PC-3 (cell line): ENCODE data around the gene CRACR2B. TPM values are rescaled to one million over a fixed set of nuclear protein-coding genes. Genes with fewer than 3 reads are reported as not detected.

Experiments used
- ATAC-seq: fragments of 200-7000 bp; cut with Tn5 transposase; 2 replicates; pipeline ENCODE4 v1.9.1; 2020; ENCODE audit warnings: mild to moderate bottlenecking, moderate library complexity
- BruUV-seq: library from RNA; stranded (reverse); fragments of 400-500 nt; replicated peaks from 2 replicates; lab custom pipeline; 2021; lab: Mats Ljungman, UMichigan
- CTCF ChIA-PET: fragments of 300-600 bp; sonication (Branson Sonifier 250); formaldehyde crosslinking; loops from one replicate; lab custom pipeline; 2022; ENCODE audit warnings: antibody characterized with exemption; lab: Charles Lee
- POLR2A ChIA-PET: fragments of 300-600 bp; sonication (Branson Sonifier 250); formaldehyde crosslinking; loops from one replicate; lab custom pipeline; 2022; ENCODE audit warnings: antibody characterized with exemption; ENCODE audit not compliant: unreplicated experiment; lab: Charles Lee
- DNase-seq: peaks from one replicate; pipeline ENCODE4 v3.0.0-alpha.2; 2015
- H2AFZ ChIP-seq: fragments of 300-600 bp; sonication (generic); 2 replicates; pipeline ENCODE4 v1.6.0; 2016; ENCODE audit warnings: antibody characterized with exemption, low read length
- H3F3A ChIP-seq: fragments of 300-600 bp; sonication (generic); one replicate; pipeline ENCODE4 v1.6.0; 2017; ENCODE audit warnings: antibody characterized with exemption, low read length, control low read depth, mild to moderate bottlenecking; ENCODE audit not compliant: unreplicated experiment
- H3K27ac ChIP-seq: fragments of 300-600 bp; sonication (generic); 2 replicates; pipeline ENCODE4 v1.5.1; 2016; ENCODE audit warnings: mild to moderate bottlenecking, low read length
- H3K27me3 ChIP-seq: fragments of 300-600 bp; sonication (generic); 2 replicates; pipeline ENCODE4 v1.6.1; 2016; ENCODE audit warnings: low read length, mixed read lengths
- H3K36me3 ChIP-seq: fragments of 300-600 bp; sonication (generic); 2 replicates; pipeline ENCODE4 v1.6.1; 2016; ENCODE audit warnings: low read depth, mixed run types, low read length, mixed read lengths
- H3K4me1 ChIP-seq: fragments of 300-600 bp; sonication (generic); 2 replicates; pipeline ENCODE4 v1.5.1; 2016; ENCODE audit warnings: low read length; ENCODE audit not compliant: insufficient read depth
- H3K4me2 ChIP-seq: fragments of 300-600 bp; sonication (generic); 2 replicates; pipeline ENCODE4 v1.6.0; 2016; ENCODE audit warnings: low read length
- H3K4me3 ChIP-seq: fragments of 300-600 bp; sonication (generic); 2 replicates; pipeline ENCODE4 v1.5.1; 2016; ENCODE audit warnings: mild to moderate bottlenecking, low read length, mixed read lengths
- H3K79me2 ChIP-seq: fragments of 300-600 bp; sonication (generic); 2 replicates; pipeline ENCODE4 v1.6.1; 2017; ENCODE audit warnings: low read length, mixed read lengths
- H3K9ac ChIP-seq: fragments of 300-600 bp; sonication (generic); 2 replicates; pipeline ENCODE4 v1.6.0; 2016; ENCODE audit warnings: mild to moderate bottlenecking, low read length
- H3K9me2 ChIP-seq: fragments of 300-600 bp; sonication (generic); replicated peaks from 2 replicates; pipeline ENCODE4 v1.6.1; 2016; ENCODE audit warnings: mixed run types, low read length, mixed read lengths
- H3K9me3 ChIP-seq: fragments of 300-600 bp; sonication (generic); 2 replicates; pipeline ENCODE4 v1.6.1; 2016; ENCODE audit warnings: low read length, mixed read lengths
- H4K20me1 ChIP-seq: fragments of 300-600 bp; sonication (generic); 2 replicates; pipeline ENCODE4 v1.6.1; 2016; ENCODE audit warnings: low read length, mixed read lengths
- EZH2 ChIP-seq: fragments of 300-600 bp; sonication (generic); IDR thresholded peaks from one replicate; pipeline ENCODE4 v1.6.1; 2017; ENCODE audit warnings: antibody characterized with exemption, mild to moderate bottlenecking, low read length; ENCODE audit not compliant: unreplicated experiment
- EZH2phosphoT487 ChIP-seq: fragments of 300-600 bp; sonication (generic); IDR thresholded peaks from 2 replicates; pipeline ENCODE4 v1.6.1; 2018; ENCODE audit warnings: mild to moderate bottlenecking, antibody characterized with exemption, low read length, borderline replicate concordance
- intact Hi-C: fragments of 100-400 bp; cut with micrococcal nuclease; formaldehyde crosslinking; loops from 2 replicates; pipeline ENCODE4 v1.9.0; 2023
- total RNA-seq: library from RNA; depleted of rRNA; stranded (reverse); fragments of >200 nt; gene quantifications from 2 replicates; pipeline ENCODE4 v1.2.3, GENCODE V29; 2014
- TF ChIP-seq, protein P1 (sequence below): fragments of 300-600 bp; sonication (generic); conservative IDR thresholded peaks from 2 replicates; pipeline ENCODE4 v1.5.1; 2017; ENCODE audit warnings: antibody characterized with exemption, low read depth, mild to moderate bottlenecking, low read length

CRACR2B gene
- total RNA-seq, 1 experiment from 2014 or later, result 10.6 TPM

- peak; percentile 4; the same call in 1 of the 2 replicates for ATAC-seq
Observed at GRCh38 chr11:796565-797295, 31.0 kb upstream of the CRACR2B start.

GRCh38 chr11:797296-798092, 30.2 kb upstream of the CRACR2B start:
- Histone ChIP-seq H3K9ac (peak overlapping the region; percentile 84), H3K27ac (peak overlapping the region; percentile 48), H3K4me1 (peaks cover 19% of the 10 kb centered on the region), H3K27me3 (no peaks in the 10 kb centered on the region), H3K9me3 (no peaks in the 10 kb centered on the region), H4K20me1 (no peaks in the 10 kb centered on the region), H3K4me3 (peak overlapping the region; percentile 94), H3F3A (peaks cover 4% of the 10 kb centered on the region), H3K79me2 (peaks cover 24% of the 10 kb centered on the region), H3K9me2 (no peaks in the 10 kb centered on the region), H2AFZ (peak overlapping the region; percentile 92), H3K36me3 (no peaks in the 10 kb centered on the region; the same call in 1 of the 2 replicates), H3K4me2 (peak overlapping the region; percentile 98)
- ATAC-seq, result peak; percentile 34
- CTCF ChIA-PET, result interaction anchor here (0.5 to 0.6 kb wide), 2 partner anchors 81 to 355 kb away, joined by 3 to 11 read pairs; no protein-coding TSS in a partner anchor
- intact Hi-C loops, result loop anchor here (2.0 kb wide), 1 partner anchor 23 kb away; no protein-coding TSS in a partner anchor
- DNase-seq, result peak; percentile 55
- TSS peak; percentile 30 for BruUV-seq
- no peak for TF ChIP-seq EZH2
- POLR2A ChIA-PET, result no interaction called here

More at GRCh38 chr11:796565-797295, 31.0 kb upstream of the CRACR2B start:
- Histone ChIP-seq H3K4me3 (peak overlapping the region; percentile 94), H3K9me2 (no peaks in the 10 kb centered on the region), H3K27me3 (no peaks in the 10 kb centered on the region), H3K4me1 (peaks cover 19% of the 10 kb centered on the region), H4K20me1 (no peaks in the 10 kb centered on the region), H3K27ac (peak overlapping the region; percentile 40), H3K9ac (peak overlapping the region; percentile 23), H3F3A (peaks cover 4% of the 10 kb centered on the region), H3K9me3 (no peaks in the 10 kb centered on the region), H3K79me2 (peaks cover 24% of the 10 kb centered on the region), H3K4me2 (peak overlapping the region; percentile 98), H2AFZ (peak overlapping the region; percentile 92; the same call in 1 of the 2 replicates), H3K36me3 (no peaks in the 10 kb centered on the region; the same call in 1 of the 2 replicates)
- no peak for DNase-seq
- intact Hi-C loops, result loop anchor here (2.0 kb wide), 1 partner anchor 24 kb away; no protein-coding TSS in a partner anchor
- TF ChIP-seq, protein P1, sequence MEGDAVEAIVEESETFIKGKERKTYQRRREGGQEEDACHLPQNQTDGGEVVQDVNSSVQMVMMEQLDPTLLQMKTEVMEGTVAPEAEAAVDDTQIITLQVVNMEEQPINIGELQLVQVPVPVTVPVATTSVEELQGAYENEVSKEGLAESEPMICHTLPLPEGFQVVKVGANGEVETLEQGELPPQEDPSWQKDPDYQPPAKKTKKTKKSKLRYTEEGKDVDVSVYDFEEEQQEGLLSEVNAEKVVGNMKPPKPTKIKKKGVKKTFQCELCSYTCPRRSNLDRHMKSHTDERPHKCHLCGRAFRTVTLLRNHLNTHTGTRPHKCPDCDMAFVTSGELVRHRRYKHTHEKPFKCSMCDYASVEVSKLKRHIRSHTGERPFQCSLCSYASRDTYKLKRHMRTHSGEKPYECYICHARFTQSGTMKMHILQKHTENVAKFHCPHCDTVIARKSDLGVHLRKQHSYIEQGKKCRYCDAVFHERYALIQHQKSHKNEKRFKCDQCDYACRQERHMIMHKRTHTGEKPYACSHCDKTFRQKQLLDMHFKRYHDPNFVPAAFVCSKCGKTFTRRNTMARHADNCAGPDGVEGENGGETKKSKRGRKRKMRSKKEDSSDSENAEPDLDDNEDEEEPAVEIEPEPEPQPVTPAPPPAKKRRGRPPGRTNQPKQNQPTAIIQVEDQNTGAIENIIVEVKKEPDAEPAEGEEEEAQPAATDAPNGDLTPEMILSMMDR, result no peak
- ChIA-PET CTCF (interaction anchor here (0.5 to 0.6 kb wide), 3 partner anchors 28 to 356 kb away, joined by 3 to 11 read pairs (median 7); no protein-coding TSS in a partner anchor), POLR2A (interaction anchor here (0.6 kb wide), 1 partner anchor 13 kb away, joined by 3 read pairs; the partner anchor contains the start of gene RPLP2)
- no TSS peak for BruUV-seq

DNA sequence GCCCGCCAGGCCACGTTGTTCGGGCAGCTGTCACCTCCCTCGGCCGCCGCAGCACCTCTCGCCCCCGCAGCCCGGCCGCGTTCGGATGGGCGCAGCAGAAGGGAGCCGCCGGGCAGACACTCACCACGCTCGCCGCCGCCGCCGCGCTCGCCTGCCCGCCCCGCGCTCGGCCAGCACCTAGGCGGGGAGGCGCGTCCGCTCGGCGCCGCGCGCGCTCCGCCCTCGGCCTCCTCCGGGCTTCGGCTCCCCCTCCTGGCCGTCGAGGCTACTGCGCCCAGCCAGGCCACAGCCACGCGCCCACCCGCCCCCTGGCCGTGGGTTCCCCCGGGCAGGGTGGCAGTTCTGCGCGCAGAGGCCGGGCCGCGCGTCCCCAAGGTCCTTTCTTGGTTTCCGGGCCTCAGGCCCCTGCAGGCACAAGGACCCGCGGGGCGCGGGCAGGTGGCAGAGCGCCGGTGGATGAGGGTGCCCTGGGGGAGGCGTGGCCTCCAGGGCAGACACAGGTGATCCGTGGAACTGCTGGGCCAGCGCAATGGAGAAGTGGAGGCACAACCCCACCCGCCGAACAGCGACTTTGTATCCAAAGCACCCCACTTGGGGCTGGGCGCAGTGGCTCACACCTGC, 29.5 kb upstream of the CRACR2B start, which contains the start of gene SLC25A22:
TSS of gene SLC25A22 (minus strand) at position 189 of the 621 bp plus-strand sequence. CDS start 3,275 bp downstream, outside the sequence.
- ATAC-seq (peak; percentile 53), DNase-seq (peak; percentile 84)
- peak within 1 kb of the TSS; percentile 94 for H3K4me3 ChIP-seq
- intact Hi-C loops, result no loop called here
- BruUV-seq, result no TSS peak
- H3K27me3 ChIP-seq, result no peaks in the 10 kb centered on the region
- POLR2A ChIA-PET, result interaction anchor here (0.6 kb wide), 1 partner anchor 238 kb away, joined by 3 read pairs; no protein-coding TSS in a partner anchor
- H3K4me2 ChIP-seq, result peak within 1 kb of the TSS; percentile 98
- H3K9ac ChIP-seq, result peak within 1 kb of the TSS; percentile 84
- no peaks in the 10 kb centered on the region for H4K20me1 ChIP-seq
- peak within 1 kb of the TSS; percentile 92 for H2AFZ ChIP-seq
- TF ChIP-seq, protein P1, result peak; percentile 65
- TF ChIP-seq EZH2phosphoT487, result no peak
- no peaks in the 10 kb centered on the region for H3K9me3 ChIP-seq
- peaks cover 4% of the 10 kb centered on the region for H3F3A ChIP-seq
- H3K79me2 ChIP-seq, result peaks cover 24% of the 10 kb centered on the region
- peaks cover 19% of the 10 kb centered on the region for H3K4me1 ChIP-seq
- CTCF ChIA-PET, result no interaction called here
- H3K9me2 ChIP-seq, result no peaks in the 10 kb centered on the region
- peak within 1 kb of the TSS; percentile 48 for H3K27ac ChIP-seq
- H3K36me3 ChIP-seq, result no peaks in the 10 kb centered on the region; the same call in 1 of the 2 replicates
